HL-60/S4 treated with retinoic acid at 250 ng/mL for 4 days and 3 days (cell line): ENCODE data around the gene SLC34A2.
"Not testable (repeated sequence)": the region's sequence is repeated elsewhere in the genome, so short reads cannot be mapped to it uniquely, and the experiment has no call there.

Source experiments
- in situ Hi-C: fragments of 300-500 bp; cut with MboI; formaldehyde crosslinking; loops from 2 replicates; pipeline ENCODE4 v1.7.0; 2022; ENCODE audit warnings: low sequenced_read_pairs

Gene SLC34A2

DNA sequence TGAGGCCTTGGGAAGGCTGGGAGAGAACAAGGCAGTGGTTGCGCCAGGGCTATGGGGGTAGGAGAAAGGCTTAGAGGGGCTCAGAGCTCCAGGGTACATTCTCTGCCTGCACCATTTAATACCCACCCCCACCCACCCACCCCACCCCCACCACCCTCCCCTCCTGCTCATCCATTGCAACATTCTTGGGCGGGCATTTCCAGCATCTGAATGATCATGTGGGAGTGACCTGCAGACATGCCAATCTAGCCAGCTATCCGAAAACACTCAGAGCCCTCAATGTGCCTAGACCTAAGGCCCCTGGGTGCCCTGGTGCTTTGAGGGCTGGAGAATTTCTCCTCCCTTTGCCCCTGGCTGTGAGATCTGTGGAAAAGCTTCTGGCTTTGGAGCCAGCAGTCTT lies 3.1 kb downstream of the SLC34A2 start:
- in situ Hi-C loops = no loop called here

DNA sequence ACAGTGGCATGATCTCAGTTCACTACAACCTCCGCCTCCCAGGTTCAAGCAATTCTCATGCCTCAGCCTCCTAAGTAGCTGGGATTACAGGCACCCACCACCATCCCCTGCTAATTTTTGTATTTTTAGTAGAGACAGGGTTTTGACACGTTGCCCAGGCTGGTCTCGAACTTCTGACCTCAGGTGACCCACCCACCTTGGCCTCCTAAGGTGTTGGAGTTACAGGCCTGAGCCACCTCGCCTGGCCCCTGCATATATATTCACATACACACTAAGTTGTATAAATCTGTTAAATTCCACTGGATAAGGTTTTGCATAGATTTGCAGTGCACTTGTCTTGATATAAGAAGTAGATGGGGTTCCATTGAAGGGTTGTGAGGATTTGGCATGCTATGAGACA lies 5.8 kb downstream of the SLC34A2 start:
- in situ Hi-C loops = not testable (repeated sequence)

DNA sequence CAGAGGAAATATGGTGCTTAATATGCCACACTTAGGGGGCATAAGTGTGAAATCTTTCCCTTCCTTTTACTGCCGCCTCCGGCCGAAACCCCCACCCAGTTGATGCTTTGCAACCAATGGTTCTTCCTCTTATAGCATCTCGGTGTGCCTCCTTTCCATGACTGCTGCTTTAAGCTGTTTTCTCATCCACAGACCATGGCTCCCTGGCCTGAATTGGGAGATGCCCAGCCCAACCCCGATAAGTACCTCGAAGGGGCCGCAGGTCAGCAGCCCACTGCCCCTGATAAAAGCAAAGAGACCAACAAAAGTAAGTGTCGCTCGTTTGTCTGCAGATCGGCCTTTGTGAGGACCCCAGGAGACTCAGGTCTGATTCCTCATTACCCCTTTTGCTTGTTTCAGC lies 6.7 kb downstream of the SLC34A2 start:
- in situ Hi-C loops = no loop called here

DNA sequence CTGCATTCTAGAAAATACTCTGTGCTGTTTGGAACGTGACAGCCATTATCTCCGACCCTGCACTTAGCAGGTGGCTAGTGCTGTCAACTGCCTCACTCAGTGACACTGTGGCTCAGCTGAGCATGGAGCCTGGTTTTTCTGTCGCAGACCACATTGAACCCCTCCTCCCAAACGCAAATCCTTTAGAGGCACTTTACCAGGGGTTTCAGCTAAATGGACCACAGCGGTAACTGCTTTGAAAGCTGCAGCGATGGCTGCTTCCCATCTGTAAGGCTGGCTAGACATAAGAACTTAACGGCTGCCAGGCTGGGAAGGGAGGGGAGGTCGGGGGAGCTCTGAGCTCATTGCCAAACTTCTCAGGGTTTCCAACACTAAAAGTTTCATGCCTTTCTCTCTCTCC lies 8.1 kb downstream of the SLC34A2 start:
- in situ Hi-C loops = no loop called here

DNA sequence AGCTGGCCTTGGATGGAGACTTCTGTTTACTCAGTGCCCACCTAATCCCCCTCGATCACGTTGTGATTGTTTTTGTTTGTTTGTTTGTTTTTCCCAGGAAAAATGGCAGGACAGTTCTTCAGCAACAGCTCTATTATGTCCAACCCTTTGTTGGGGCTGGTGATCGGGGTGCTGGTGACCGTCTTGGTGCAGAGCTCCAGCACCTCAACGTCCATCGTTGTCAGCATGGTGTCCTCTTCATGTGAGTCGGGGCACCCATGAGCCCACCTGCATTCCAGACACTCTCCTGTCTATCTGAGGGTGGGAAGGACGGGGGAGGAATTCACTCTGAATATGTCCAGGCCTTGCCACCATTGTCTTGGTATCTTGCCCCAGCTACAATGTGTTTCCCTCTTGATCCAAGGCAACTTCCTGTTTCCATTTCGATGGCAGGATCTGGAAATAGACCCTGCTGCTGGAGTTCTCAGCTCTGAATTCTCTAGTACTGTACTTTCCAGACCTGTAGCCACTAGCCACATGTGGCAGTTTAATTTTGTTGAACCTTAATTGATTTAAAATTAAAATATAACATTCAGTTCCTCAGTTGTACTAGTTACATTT lies 10.5 kb downstream of the SLC34A2 start:
- in situ Hi-C loops = no loop called here

DNA sequence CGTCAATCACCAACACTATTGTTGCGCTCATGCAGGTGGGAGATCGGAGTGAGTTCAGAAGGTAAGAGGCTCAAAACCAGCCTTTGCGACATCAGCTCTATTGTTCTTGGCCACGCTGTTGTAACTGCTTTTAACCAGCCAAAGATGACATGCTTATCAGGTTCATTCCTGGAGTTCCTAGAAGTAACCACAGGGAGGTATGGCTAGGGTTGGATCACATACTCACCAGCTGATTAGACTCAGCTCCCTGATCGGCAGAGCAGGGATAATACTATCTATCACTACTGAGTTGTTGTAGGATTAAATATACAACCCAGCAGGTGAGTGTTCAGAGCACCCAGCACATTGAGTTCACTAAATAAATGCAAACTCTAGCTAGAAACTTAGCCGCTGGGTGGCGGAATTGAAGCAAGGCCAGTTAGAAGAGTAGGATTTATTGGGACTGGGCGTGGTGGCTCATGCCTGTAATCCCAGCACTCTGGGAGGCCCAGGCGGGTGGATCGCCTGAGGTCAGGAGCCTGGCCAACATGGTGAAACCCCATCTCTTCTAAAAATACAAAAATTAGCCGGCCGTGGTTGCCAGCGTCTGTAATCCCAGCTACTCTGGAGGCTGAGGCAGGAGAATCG lies 12.4 kb downstream of the SLC34A2 start:
- in situ Hi-C loops = no loop called here

DNA sequence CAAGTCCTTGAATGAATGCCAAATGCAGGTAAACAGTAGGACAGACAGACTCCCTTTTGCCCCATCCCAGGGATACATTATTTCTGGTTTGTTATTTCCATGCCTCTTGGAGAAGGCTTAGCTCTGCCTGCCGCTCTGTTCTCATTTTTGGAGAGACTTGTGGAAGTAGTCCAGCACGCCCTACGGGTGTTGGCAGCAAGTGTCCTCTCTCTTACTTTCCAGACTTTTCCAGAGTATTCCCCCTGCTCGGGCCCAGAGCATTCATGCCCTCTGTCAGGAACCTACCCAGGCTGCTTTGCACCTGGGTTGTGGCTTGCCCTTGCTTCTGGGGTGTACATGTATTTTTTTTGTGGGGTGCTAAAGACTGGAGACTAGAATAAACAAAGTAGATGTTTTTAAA lies 15.3 kb downstream of the SLC34A2 start:
- in situ Hi-C loops = no loop called here

DNA sequence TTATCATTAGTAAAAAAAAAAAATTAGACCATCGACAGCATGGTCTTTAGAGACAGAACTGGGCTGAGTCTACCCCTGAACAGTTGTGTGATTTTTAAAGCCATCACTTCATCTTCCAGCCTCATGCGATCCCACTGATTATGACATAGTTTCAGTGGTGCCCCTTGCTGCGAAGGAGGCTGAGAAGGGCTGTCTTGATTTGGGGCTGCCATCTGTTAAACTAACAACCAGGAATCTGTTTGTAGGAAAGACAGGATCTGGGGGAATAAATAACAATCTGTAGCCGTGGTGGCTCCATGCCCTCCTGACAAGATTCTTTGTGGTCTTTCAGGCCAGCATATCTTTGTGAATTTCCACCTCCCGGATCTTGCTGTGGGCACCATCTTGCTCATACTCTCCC lies 17.1 kb downstream of the SLC34A2 start:
- in situ Hi-C loops = no loop called here

DNA sequence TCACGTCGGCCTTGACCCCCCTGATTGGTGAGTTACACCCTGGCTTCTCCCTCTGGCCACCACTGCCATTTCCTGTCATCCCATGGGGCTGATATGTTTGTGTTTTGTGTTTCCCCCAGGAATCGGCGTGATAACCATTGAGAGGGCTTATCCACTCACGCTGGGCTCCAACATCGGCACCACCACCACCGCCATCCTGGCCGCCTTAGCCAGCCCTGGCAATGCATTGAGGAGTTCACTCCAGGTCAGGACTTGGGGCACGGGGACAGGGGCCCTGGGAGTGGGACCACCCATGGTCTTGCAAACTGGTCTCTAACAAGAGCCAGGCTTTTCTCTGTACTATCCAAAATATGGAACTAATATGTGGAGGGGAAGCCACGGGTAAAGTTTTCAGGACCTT lies 18.7 kb downstream of the SLC34A2 start:
- in situ Hi-C loops = no loop called here

DNA sequence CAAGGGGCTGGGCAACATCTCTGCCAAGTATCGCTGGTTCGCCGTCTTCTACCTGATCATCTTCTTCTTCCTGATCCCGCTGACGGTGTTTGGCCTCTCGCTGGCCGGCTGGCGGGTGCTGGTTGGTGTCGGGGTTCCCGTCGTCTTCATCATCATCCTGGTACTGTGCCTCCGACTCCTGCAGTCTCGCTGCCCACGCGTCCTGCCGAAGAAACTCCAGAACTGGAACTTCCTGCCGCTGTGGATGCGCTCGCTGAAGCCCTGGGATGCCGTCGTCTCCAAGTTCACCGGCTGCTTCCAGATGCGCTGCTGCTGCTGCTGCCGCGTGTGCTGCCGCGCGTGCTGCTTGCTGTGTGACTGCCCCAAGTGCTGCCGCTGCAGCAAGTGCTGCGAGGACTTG lies 20.6 kb downstream of the SLC34A2 start:
- in situ Hi-C loops = no loop called here

DNA sequence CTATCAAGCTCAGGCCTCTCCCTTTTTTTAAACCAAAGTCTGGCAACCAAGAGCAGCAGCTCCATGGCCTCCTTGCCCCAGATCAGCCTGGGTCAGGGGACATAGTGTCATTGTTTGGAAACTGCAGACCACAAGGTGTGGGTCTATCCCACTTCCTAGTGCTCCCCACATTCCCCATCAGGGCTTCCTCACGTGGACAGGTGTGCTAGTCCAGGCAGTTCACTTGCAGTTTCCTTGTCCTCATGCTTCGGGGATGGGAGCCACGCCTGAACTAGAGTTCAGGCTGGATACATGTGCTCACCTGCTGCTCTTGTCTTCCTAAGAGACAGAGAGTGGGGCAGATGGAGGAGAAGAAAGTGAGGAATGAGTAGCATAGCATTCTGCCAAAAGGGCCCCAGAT lies 21.5 kb downstream of the SLC34A2 start:
- in situ Hi-C loops = no loop called here

DNA sequence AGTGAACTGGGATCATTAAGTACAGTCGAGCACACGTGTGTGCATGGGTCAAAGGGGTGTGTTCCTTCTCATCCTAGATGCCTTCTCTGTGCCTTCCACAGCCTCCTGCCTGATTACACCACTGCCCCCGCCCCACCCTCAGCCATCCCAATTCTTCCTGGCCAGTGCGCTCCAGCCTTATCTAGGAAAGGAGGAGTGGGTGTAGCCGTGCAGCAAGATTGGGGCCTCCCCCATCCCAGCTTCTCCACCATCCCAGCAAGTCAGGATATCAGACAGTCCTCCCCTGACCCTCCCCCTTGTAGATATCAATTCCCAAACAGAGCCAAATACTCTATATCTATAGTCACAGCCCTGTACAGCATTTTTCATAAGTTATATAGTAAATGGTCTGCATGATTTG lies 22.3 kb downstream of the SLC34A2 start:
- in situ Hi-C loops = no loop called here

DNA sequence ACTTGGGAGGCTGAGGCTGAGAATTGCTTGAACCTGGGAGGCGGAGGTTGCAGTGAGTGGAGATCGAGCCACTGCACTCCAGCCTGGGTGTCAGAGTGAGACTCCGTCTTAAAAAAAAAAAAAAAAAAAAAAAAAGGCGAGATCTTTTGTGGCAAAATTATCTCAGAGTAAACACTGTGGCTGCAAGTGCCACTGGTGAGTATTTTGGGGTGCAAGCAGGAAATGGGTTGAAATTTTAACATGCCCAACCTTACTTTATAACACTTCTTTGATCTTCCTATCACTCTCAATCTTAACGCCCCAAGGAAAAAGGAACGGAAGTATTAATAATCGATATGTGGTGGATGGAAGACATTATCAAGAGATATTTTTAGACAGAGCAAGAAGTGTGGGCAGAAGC lies 32.1 kb downstream of the SLC34A2 start:
- in situ Hi-C loops = no loop called here

DNA sequence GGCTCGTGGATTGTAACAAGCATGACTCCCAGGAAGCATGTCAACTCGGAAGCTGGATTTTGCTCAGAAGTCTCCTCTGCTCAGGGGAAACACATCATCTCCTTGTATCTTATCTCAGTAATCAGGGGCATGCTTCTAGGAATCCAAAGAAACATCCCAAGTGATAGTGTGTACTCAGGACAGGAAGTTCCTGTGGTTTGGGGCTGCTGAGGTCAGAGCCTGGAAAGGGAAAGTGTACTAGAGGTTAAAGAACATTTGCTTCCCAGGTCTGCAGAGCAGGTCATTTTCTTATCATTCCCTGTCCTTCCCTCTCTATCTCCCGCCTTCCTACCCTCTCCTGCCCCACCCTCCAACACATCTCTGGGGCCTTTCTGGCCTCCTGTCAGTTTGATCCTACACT lies 38.8 kb downstream of the SLC34A2 start:
- in situ Hi-C loops = no loop called here

DNA sequence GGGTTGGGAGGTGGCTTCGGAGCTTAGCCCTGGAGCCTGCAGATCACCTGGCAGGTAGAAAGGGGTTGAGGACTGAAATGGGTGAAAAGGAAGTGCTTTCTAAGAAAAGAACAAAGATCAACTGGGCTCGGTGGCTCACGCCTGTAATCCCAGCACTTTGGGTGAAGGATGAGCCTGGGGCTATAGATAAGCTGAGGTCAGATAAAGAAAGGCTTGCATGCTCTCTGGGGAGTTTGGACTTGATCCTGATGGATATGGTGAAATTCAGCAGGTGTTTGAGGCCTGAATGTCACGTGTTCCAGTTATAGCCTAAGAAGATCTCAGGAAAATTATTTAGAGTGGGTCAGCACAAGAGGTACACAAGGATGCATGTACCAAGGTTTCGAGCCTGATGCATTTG lies 40.8 kb downstream of the SLC34A2 start:
- in situ Hi-C loops = no loop called here

DNA sequence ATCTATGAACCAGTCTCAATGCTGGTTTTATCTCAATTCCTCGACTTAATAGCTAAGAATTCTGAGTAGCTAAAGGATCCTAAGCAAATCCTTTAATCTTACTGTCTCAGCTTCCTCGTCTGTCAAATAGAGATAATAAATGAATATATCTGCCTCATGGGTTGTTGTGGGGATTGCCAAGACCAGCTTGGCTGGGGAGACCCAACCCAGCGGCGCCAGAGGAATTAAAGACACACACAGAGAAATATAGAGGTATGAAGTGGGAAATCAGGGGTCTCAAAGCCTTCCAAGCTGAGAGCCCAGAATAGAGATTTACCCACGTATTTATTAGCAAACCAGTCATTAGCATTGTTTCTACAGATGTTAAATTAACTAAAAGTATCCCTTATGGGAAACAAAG lies 41.9 kb downstream of the SLC34A2 start:
- in situ Hi-C loops = no loop called here

DNA sequence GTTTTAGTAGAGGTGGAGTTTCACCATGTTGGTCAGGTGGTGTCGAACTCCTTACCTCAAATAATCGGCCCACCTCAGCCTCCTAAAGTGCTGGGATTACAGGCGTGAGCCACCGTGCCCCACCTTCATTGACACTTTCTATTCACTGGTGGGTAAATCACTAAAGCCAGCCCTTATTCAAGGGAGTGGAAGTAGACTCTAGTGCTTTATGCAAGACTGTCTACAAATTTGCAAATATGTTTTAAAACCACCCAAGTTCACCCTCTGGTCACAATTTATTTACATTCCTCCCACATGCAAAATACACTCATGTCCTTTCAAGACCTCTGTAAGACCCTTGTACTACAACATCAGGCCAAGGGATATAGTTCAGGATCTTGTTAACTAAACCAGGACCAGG lies 45.0 kb downstream of the SLC34A2 start:
- in situ Hi-C loops = no loop called here

DNA sequence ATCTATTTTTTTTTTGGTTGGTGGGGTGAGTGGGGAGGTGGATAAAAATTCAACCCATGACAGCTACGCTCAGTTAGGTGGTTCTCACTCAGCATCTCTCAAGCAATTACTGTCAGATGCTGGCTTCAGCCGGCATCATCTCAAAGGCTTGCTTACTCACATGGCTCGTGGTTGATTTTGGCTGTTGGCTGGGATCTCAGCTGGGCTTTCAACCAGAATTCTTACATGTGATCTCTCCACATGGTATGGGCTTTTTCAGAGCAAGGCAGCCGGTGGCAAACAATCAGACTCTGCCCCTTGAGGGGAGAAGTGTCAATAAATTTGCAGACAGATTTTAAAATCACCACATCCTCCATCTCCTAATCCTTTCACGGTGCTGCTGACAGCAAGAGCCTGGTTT lies 47.2 kb downstream of the SLC34A2 start:
- in situ Hi-C loops = no loop called here

DNA sequence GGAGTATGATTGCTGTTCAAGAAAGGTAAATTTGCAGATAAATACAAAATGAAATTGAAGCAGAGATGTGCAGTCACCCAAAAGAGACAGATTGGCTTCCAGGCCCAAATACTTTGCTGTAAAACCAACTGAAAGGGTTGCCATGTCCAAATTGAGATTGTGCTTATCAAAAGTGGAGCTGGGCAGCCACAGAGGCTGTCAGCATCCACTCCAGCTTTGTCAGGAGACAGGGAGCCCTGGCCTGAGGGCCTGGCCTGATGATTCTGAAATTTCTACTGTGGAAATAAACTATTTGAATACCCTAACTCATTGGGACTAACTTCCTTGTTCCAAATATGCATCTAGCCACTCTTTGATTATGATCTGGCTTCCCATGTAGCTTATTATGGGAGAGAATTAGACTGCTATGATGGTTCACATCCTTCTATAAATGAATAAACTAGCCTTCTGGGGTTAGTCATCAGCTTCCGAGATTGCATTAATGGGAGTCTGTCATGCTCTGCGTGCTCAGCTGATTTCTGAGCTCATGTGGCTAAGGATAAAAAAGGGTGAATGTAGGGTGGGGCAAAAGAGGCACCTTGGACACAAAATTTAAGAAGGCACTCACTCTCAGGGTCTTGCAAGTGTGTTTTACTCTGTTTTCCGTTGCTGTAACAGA lies 48.2 kb downstream of the SLC34A2 start:
- in situ Hi-C loops = no loop called here

DNA sequence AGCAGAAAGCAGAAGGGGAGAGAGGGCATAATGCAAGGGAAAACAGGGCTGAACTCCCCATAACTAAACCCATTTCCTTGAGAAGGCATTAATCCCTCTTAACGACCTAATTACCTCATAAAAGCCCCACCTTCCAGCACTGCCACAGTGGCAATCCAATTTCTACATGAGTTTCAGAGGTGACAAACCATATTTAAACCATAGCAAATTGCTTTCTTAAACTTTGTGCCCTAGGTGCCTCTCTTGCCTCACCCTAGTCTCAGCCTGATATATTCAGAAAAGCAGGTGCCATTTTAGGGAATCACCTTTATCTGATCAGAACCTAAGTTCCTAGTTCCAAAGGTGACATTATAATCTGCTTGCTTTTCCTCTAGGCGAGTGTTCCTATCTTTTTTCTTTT lies 48.9 kb downstream of the SLC34A2 start:
- in situ Hi-C loops = no loop called here

DNA sequence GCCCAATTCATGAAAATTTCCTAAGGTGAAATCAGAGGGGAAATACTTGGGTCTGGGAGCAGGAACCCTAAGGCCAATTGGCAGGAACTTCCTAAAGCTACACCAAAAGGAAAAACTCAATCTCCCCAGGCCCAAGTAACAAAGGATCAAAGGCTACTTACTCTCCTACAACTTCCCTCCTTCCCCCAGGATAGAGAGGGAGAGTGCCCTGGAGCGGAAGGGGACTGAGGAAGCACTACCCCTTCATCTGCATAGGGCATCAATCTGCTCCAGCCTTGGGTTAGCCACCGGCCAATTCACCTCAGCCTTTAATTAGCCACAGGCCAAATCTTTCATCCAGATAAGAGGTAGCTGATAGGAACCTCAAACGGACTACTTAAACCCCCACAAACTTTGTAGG lies 55.0 kb downstream of the SLC34A2 start:
- in situ Hi-C loops = no loop called here

DNA sequence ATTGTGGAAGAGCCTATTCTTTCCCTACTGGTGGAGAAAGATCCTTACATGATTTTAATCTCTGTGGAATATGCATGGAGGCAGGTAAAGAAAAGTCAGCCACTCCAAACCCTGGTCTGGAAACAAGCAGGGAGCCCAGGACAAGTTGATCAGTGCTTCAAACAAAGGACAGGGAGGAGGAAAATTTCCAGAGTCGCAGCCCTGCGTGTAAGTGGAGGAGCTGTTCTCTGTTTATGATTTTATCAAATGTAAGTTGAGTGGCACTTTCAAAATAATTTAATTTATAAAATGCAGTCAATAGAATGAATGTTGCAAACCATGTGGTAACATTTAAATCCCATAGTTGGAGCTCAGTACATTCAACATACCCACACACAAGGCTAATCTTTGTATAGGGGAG lies 57.0 kb downstream of the SLC34A2 start:
- in situ Hi-C loops = no loop called here

DNA sequence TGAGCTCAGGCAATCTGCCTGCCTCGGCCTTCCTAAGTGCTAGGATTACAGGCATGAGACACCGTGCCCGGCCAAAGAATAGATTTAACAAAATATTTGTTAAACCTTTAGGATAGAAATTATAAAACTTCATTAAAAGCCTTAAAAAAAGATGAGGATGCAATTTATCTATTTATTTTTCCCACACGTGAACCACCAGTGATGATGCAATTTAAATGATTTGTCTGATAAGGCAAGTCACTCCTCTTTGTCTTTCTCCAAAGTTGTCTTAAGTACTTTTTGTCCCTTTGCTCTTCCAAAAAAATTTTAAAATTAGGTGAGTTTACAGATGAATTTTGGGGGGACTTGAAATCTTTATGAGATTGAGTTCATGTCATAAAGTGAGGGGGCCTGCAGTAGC lies 58.2 kb downstream of the SLC34A2 start:
- in situ Hi-C loops = no loop called here
